Hindlimb muscle (tissue), 1 donor: ENCODE measurements around the gene NR1H3. TPM values are rescaled to one million over a fixed set of nuclear protein-coding genes. Genes with fewer than 3 reads are reported as not detected.
"Not testable (repeated sequence)": the region's sequence is repeated elsewhere in the genome, so short reads cannot be mapped to it uniquely, and the experiment has no call there.

ENCODE experiments used
- DNase-seq: peaks from one replicate; pipeline ENCODE4 v3.0.0-alpha.2; 2013
- polyA plus RNA-seq: library from polyadenylated mRNA; unstranded; fragments of 120-200 nt; gene quantifications from one replicate; pipeline ENCODE4 v1.2.1, GENCODE V29; 2013; ENCODE audit not compliant: insufficient read length

Gene NR1H3
- 20.9 TPM for polyA plus RNA-seq

DNA sequence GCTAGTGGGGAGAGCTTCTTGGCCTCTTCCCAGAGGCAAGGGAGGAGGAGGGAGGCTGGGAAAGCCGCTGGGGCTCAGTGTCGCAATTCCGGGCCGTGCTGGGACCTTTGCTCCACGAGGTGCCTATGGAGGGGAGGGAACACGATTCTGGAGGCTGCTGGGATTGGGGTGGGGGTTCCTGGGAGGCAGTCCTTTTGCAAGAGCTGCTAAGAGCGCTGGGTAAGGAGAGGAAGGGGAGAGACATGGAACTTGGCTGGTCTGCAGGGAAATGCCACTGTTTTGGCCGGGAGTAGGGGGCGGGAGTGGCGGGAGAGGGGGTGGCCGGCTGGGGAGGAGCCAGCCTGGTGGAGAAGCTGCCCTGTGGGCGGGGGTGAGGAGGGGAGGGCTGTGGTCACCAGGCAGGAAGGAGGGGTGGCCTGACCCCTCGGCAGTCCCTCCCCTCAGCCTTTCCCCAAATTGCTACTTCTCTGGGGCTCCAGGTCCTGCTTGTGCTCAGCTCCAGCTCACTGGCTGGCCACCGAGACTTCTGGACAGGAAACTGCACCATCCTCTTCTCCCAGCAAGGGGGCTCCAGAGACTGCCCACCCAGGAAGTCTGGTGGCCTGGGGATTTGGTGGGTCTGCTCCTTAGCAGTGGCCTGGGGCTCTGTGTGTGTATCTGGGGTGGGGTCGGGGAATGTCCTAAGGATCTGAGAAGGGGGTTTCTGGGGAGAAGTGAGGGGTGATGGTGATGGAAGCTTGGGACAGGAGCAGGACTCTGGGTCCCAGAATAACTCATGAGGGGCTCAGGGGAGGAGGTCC is at the start of gene NR1H3:
TSS of gene NR1H3 (plus strand) at position 480 of the 800 bp plus-strand sequence. CDS start 1,221 bp downstream, outside the sequence.
- no peak for DNase-seq

DNA sequence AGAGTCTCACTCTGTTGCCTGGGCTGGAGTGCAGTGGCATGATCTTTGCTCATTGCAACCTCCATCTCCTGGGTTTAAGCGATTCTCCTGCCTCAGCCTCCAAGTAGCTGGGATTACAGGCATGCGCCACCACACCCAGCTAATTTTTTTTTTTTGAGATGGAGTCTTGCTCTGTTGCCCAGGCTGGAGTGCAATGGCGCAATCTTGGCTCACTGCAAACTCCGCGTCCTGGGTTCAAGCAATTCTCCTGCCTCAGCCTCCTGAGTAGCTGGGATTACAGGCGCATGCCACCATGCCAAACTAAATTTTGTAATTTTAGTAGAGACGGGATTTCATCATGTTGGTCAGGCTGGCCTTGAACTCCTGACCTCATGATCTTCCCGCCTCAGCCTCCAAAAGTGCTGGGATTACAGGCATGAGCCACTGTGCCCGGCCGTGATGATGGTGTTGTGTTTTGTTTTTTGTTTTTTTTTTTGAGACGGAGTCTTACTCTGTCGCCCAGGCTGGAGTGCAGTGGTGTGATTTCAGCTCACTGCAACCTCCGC is 49.7 kb upstream of the NR1H3 start:
- not testable (repeated sequence) for DNase-seq

DNA sequence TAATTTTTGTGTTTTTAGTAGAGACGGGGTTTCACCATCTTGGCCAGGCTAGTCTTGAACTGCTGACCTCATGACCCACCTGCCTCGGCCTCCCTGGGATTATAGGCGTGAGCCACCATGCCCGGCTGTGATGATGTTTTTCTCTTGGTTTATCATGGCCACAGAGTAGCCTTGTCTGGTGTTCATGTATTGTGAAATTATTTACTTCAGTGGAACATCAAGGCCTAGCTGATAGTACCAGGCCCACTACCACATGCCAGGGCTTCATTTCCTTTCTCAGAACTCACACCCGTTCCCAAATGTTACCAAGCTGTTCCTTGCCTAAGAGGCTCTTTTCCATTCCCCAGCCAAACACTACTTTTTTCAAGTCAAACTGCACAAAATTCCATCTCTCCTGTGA is 49.2 kb upstream of the NR1H3 start:
- DNase-seq = no peak

DNA sequence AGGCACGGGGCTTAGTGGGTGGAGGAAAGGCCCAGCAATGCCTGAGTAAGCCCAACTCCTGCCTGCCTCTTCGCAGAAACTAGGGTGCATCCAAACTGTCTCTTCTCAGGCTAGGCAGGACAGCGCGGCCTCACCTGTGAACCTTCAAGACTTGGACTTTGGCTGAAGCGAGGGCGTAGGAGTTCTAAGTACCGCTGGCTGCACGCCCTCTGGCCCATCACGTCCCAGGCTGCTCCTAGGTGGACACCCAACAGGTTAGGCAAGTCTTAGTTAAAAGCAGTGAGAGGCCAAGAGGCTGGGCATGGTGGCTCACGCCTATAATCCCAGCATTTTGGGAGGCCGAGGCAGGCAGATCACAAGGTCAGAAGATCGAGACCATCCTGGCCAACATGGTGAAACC is 44.9 kb upstream of the NR1H3 start:
- DNase-seq = no peak

DNA sequence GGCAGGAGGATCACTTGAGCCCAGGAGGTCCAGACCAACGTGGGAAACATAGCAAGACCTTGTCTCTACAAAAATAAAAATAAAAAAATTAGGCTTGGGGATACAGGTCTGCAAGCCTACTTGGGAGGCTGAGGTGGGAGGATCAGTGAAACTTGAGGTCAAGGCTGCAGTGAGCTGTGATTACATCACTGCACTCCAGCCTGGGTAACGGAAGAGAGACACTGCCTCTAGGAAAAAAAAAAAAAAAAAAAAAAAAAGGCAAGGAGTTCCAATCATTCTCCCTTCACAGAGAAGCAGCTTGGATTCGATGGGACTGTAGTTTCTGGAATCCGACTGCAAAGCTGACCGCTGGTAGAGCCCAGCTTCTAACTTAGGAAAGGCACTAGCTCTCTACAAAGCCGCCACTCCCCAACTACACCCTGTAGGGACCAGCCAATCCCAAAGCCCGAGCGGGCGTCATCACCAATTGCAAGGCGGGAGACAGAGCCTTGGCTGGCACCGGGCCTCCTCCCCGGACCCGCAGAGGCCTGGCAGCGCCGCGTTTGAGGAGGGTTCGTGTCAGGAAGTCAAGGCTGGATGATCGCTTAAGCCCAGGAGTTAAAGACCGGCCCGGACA is 43.7 kb upstream of the NR1H3 start:
- peak; percentile 74 for DNase-seq

DNA sequence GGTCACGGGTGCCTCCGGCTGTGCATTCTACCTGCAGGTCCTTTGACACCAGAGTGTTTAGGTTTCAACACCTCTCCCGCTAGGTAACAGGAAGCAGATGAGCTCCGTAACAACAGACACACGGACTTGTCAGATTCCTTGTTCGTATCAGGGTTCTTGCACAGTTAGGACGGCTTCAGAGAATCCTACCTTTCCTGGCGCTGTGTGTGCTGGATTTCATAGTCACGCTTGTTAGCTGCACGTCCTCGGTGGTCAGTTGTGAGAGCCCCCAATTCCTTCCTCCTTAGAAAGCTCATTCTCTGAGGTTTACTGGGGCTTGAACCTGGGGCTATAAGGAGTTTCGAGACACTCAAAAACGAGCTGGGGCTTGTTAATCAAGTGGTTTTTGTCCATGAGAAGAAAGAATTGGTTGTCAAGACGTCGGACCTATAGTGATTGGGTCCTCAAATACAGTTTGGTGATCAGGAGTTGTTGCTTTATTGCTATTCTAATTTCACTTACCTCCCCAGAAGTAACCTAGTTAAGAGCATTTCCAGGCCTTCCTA is 42.4 kb upstream of the NR1H3 start:
- DNase-seq = peak; percentile 11

DNA sequence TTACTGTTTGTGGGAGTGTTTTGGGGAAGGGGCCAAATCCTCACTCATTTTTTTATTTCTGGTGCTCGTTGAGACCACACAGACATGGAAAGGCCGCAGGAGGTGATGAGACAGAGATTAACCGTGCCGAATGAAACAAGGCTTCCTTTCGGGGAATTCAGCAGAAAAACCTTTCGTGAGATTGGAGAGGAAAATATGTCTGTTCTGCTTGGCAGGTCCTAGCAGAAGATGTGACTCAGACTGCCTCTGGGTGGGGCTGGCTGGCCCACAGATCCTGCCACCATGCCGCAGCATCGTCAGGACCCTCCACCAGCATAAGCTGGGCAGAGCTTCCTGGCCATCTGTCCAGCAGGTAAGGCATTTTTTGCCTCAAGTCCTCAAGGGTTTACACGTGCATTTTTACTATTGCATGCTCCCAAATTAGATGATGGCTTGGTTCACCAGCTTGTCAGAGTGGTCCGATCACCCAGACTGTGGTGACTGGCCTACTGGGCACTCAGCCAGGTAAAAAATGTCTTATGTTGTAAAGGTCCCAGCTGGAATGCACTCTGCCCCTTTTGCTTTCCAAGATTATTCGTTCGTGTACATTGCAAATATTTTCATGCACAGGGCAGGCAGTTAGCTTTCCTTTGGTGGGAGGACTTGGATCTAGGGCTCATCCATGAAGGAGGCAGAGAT is 41.5 kb upstream of the NR1H3 start:
- peak; percentile 69 for DNase-seq

DNA sequence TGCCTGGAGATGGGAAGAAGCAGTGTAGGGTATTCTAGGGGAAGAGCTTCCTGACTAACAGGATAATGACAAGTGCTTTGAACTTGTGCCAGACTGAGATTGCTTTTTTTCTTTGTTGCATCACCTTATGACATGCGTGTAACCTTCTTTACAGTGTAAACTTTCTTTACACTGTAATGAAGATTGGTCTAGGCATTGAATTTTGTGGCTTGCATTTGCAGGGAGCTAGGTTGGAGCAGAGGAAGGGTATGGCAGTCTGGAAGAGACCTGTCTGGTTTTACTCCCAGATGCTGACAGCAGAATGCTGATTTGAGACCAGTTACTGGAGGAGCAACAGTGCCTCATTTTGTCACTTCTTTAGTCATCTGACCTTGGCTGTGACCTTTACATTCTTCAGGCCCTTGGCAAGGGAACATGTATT is 37.4 kb upstream of the NR1H3 start:
- no peak for DNase-seq

DNA sequence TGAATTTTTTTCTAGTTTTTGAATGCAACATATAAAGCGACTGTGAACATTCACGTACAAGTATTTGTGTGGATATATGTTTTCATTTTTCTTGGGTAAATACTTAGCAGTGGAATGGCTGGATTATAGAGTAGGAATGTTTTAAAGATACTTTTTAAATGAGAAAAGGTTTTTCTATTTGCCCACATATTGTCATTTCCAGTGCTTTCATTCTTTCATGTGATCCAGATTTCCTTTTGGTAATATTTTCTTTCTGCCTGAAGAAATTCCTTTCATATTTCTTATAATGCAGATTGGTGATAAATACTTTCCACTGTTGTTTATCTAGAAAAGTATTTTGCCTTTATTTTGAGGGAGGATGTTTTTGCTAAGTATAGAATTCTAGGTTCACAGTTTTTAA is 35.1 kb upstream of the NR1H3 start:
- DNase-seq = no peak

DNA sequence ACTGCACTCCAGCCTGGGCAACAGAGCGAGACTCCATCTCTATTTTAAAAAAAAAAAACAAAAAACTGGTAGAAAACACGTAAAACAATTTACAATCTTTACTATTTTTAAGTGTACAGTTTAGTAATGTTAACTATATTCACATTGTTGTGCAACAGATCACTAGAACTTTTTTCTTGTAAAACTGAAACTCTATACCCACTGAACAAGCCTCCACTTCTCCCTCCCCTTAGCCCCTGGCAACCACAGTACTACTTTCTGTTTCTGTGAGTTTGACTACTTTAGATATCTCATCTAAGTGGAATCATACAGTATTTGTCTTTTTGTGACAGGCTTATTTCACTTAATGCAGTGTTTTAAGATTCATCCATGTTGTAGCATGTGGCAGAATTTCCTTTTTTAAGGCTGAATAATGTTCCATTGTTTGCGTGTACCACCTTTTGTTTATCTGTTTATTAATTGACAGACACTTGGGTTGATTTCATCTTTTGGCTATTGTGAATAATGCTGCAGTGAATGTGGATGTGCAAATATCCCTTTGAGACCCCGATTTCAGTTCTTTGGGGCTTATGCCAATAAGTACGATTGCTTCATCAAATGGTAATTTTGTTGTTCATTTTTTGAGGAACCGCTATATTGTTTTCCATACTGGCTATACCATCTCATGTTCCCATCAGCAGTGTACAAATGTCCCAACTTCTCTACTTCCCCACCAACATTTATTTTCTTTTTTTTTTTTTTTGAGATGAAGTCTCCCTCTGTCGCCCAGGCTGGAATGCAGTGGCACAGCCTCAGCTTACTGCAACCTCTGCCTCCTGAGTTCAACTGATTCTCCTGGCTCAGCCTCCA is 32.0 kb upstream of the NR1H3 start:
- DNase-seq = no peak

DNA sequence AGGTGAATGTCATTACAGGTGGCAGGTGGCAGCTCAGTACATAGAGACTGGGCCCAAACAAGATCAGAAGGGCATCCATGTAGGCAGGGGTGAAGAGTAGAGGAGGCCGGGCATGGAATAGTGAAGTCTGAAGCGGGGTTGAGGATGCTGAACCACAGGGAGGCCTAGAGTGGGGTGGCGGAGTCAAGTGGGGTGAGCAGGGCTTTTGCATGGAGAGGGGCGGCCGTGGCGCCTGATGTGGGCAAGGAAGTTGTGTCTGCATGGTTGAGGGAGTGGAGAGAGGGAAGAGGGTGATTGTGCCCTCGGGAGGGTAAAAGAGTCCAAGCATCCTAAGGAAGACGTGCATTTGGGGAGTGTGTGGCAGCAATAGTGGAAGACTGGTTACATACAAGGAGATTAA is 28.6 kb upstream of the NR1H3 start:
- no peak for DNase-seq

DNA sequence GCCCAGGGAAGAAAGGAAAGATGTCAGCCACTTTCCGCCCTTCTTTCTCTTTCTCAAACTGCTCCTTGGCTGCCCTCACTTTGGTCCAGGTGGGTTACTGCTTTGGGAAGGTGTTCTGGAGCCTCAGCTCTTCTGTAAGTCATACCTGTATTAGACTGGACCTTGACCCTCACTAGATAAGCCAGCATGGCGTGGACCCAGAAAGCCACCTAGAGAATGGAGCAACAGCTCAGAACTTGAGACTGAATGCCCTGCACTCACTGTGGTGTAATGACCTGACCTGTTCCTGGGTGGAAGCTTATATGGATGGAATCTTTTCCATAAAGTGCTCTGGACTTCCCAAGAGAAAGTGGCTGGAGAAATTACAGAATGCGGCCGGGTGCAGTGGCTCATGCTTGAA is 24.7 kb upstream of the NR1H3 start:
- DNase-seq = no peak

DNA sequence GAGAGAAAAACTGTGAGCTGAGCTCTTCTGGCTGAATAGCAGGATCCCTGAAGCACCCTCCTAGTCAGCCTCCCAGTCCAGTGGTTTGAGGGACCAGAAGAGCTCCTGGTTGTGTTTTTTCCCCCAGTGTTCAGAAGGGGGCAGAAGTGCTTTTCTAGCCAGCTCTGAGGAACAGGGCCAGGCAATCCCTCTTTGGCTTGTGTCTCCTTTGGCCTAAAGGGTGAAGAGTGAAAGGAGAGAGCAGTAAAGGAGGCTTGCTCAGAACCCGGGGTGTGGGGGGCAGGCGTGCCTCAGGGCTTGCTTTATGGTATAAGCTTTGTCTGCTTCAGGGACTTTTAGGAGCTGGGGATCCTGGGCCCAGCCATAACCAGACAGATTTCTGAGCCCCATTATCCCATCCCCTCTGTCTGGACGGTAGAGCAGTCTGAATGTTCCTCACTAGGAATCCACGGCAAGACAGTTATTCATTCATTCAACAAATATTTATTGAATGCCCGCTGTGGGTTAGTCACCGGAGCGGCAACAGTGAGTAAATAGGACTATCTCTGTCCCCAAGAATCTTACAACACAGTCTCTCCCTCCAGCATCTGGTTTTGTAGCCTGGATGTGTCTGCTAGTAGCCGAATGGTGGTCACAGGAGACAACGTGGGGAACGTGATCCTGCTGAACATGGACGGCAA is 23.7 kb upstream of the NR1H3 start:
- DNase-seq = no peak

DNA sequence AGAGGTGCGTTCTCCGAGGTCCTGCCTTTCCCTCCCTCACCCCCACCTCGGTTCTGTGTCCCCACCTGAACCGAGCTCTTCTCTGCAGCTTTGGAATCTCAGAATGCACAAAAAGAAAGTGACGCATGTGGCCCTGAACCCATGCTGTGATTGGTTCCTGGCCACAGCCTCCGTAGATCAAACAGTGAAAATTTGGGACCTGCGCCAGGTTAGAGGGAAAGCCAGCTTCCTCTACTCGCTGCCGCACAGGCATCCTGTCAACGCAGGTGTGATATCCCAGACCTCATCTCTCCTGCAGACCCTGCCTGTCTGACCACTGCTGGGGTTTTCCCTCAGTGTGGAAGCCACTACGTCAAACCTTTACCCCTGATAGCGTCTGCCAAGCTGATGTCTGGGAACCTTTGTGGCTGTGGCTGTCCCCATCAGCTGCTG is 23.1 kb upstream of the NR1H3 start:
- DNase-seq = no peak

DNA sequence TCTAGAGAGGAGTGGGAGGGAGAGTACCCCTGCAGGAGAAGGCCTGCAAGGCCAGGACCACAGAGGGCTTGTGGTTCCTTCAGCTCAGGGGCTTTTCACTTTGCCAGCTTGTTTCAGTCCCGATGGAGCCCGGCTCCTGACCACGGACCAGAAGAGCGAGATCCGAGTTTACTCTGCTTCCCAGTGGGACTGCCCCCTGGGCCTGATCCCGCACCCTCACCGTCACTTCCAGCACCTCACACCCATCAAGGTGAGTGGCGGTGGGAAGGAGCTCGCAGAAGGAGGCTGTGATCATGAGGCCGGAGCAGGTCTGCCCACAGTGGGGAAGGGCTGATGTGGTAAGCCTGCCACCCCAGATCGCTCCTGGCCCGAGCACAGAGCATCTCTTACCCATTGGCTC is 22.6 kb upstream of the NR1H3 start:
- DNase-seq = no peak

DNA sequence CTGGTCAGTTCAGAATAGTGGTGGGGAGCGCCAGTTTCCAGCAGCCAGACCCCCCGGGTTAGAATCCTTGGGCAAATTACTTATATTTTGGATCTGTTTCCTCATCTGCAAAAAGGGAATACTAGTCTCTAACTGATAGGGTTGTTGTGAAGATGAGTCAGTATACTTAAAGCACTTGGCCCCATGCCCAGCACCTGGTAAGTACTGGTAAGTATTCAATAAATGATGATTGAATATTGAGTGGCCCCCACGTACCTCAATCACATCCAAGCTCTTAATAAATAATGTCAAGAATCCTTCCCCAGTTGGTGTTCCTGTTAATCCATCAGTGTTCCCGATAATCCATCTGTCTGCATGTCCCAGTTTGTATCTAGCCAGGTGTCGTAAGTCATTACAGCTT is 21.3 kb upstream of the NR1H3 start:
- DNase-seq = no peak

DNA sequence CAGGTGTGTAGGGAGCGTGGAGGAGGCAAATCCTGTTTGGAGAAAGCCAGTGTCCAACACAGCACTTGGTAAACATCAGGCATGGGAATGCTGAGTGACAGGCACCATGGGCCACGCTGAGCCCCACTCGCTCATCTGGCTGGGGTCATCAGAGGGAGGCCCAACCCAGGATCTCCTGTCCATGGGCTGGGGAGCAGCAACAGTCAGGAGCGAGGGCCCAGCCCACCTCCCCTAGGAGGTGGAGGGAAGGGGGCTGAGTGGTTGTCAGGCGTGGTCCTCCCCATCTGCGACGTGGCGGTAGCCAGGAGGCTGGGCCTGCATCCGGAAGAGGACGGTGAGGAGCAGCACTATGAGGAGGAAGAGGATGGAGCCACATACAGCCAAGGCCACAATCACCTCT is 17.9 kb upstream of the NR1H3 start:
- no peak for DNase-seq

DNA sequence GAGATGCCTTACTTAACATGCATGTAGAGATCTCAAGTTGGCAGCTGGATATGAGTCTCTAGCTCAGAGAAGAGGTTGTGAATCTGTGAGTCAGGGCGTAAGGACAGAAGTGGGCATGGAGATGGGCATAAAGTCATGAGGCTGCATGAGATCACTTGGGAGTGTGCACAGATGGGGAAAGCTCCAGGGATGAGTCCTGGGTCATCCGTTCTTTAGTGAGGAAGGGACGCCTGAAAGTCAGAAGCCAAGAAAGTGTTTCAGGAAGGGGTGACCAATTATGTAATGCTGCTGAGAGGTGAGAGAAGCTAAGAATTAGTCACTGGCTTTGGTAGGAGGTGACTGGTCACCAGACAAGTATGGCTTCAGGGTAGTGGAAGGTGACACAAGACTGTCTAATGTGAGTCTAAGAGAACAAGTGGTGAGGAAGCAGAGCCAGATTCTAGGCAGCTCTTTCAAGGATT is 15.9 kb upstream of the NR1H3 start:
- DNase-seq = no peak

DNA sequence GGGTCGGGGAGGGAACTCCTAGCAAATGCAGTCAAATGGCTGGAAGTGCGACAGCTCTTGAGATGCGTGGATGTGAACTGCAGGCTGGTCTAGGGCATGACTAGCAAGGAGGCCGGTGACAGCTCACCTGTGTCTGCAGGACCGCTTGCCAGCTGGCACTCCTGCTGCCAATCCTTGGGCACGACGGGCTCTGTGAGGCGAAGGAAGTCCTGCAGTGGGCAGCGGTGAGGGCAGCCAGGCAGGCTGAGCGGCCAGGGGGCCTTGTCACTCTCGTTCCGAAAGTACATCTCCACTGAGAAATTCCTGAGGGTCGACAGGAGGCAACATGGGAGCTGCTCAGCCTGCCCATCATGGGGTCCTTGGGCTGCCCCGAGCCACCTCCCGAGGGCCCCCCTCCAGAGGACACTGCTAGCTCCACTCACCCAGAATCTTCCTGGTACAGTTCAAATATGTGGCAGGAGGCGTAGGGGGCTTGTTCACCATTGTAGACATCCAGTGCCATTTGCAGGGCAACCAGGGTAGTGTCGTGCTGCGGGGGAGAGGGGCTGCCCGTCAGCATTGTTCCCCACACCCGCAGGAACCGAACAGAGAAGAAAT is 15.1 kb upstream of the NR1H3 start:
- DNase-seq = no peak

DNA sequence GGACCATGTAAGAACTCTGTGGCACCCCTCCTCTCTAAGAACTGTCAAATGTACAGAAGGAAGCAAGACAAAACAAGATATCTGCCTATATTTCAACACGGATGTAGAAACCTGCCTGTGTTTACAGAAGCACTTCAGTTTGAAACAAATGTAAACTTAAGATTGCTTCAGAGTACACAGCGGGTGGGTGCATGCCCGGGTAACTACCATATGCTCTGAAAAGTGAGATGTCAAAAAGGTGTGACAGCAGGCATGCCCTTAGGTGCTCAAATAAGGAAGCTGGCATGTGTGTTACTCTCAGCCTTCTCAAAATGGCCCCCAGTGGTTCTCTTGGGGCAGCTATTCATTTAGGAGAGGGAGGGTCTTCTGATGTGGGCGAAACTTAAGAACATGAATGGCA is 14.3 kb upstream of the NR1H3 start:
- no peak for DNase-seq
